Neural cell (in vitro differentiated cells): ENCODE measurements around the gene MCAM. TPM values are rescaled to one million over a fixed set of nuclear protein-coding genes. Genes with fewer than 3 reads are reported as not detected.

Experiments
- H2AFZ ChIP-seq: fragments of 200-600, 300-800 bp; sonication (generic), shearing (Covaris generic); 2 replicates; pipeline ENCODE4 v1.6.0; 2014; ENCODE audit warnings: low read depth, mild to moderate bottlenecking, antibody characterized with exemption, low read length, moderate library complexity
- H3F3A ChIP-seq: fragments of 200-600 bp; shearing (Covaris generic); 2 replicates; pipeline ENCODE4 v1.6.1; 2016; ENCODE audit warnings: mild to moderate bottlenecking, moderate library complexity, mixed read lengths, antibody characterized with exemption, low read length; ENCODE audit not compliant: insufficient read depth, poor library complexity, severe bottlenecking
- H3K27ac ChIP-seq: fragments of 200-600, 300-800 bp; sonication (generic), shearing (Covaris generic); 2 replicates; pipeline ENCODE4 v1.5.1; 2014; ENCODE audit warnings: mild to moderate bottlenecking, low read length, moderate library complexity
- H3K27me3 ChIP-seq: fragments of 300-800, 200-600 bp; sonication (generic), shearing (Covaris generic); 2 replicates; pipeline ENCODE4 v1.6.0; 2014; ENCODE audit warnings: mild to moderate bottlenecking, low read depth, low read length, moderate library complexity; ENCODE audit not compliant: insufficient read depth
- H3K36me3 ChIP-seq: fragments of 300-800, 200-600 bp; sonication (generic), shearing (Covaris generic); 2 replicates; pipeline ENCODE4 v1.5.1; 2014; ENCODE audit warnings: mild to moderate bottlenecking, antibody characterized with exemption, low read length, moderate library complexity; ENCODE audit not compliant: insufficient read depth
- H3K4me2 ChIP-seq: fragments of 300-800, 200-600 bp; sonication (generic), shearing (Covaris generic); 2 replicates; pipeline ENCODE4 v1.6.0; 2014; ENCODE audit warnings: mild to moderate bottlenecking, low read length
- H3K4me3 ChIP-seq: fragments of 300-800, 200-600 bp; sonication (generic), shearing (Covaris generic); 2 replicates; pipeline ENCODE4 v1.5.1; 2014; ENCODE audit warnings: mild to moderate bottlenecking, low read length, moderate library complexity
- H3K79me2 ChIP-seq: fragments of 200-600 bp; shearing (Covaris generic); replicated peaks from 2 replicates; pipeline ENCODE4 v1.6.0; 2014; ENCODE audit warnings: mild to moderate bottlenecking, low read length, moderate library complexity; ENCODE audit not compliant: insufficient read depth
- H3K9ac ChIP-seq: fragments of 300-800, 200-600 bp; sonication (generic), shearing (Covaris generic); 2 replicates; pipeline ENCODE4 v1.6.1; 2016; ENCODE audit warnings: mild to moderate bottlenecking, low read length, mixed read lengths
- H3K9me2 ChIP-seq: fragments of 200-600 bp; shearing (Covaris generic); 2 replicates; pipeline ENCODE4 v1.6.1; 2016; ENCODE audit warnings: mild to moderate bottlenecking, low read length, mixed read lengths; ENCODE audit not compliant: insufficient read depth
- H3K9me3 ChIP-seq: fragments of 200-600, 300-800 bp; sonication (generic), shearing (Covaris generic); 2 replicates; pipeline ENCODE4 v1.6.1; 2016; ENCODE audit warnings: mild to moderate bottlenecking, mixed run types, low read length, moderate library complexity, mixed read lengths
- H4K20me1 ChIP-seq: fragments of 200-600 bp; shearing (Covaris generic); 2 replicates; pipeline ENCODE4 v1.6.1; 2016; ENCODE audit warnings: mild to moderate bottlenecking, mixed run types; ENCODE audit not compliant: insufficient read depth
- CTCF ChIP-seq: fragments of 450-650 bp; IDR thresholded peaks from 2 replicates; pipeline ENCODE4 v1.5.1; 2014; ENCODE audit warnings: antibody characterized with exemption, mild to moderate bottlenecking, moderate library complexity; ENCODE audit not compliant: poor library complexity, severe bottlenecking
- EP300 ChIP-seq: fragments of 450-650 bp; conservative IDR thresholded peaks from 2 replicates; pipeline ENCODE4 v1.6.1; 2014; ENCODE audit warnings: antibody characterized with exemption, mild to moderate bottlenecking, moderate library complexity; ENCODE audit not compliant: poor library complexity, severe bottlenecking
- EZH2 ChIP-seq: fragments of 200-600, 300-800 bp; shearing (Covaris generic), sonication (generic); IDR thresholded peaks from 2 replicates; pipeline ENCODE4 v1.6.1; 2014; ENCODE audit warnings: antibody characterized with exemption, low read length, borderline replicate concordance, mild to moderate bottlenecking; ENCODE audit not compliant: insufficient read depth, poor library complexity, severe bottlenecking
- MXI1 ChIP-seq: fragments of 450-650 bp; conservative IDR thresholded peaks from 2 replicates; pipeline ENCODE4 v1.6.1; 2014; ENCODE audit warnings: antibody characterized with exemption, mild to moderate bottlenecking; ENCODE audit not compliant: poor library complexity, severe bottlenecking
- POLR2AphosphoS5 ChIP-seq: IDR thresholded peaks from 2 replicates; pipeline ENCODE4 v1.6.1; 2012
- RAD21 ChIP-seq: fragments of 450-650 bp; conservative IDR thresholded peaks from 2 replicates; pipeline ENCODE4 v1.6.1; 2014; ENCODE audit warnings: antibody characterized with exemption, mild to moderate bottlenecking, moderate library complexity
- REST ChIP-seq: IDR thresholded peaks from 2 replicates; pipeline ENCODE4 v1.6.1; 2012; ENCODE audit warnings: borderline replicate concordance
- SMC3 ChIP-seq: fragments of 450-650 bp; conservative IDR thresholded peaks from 2 replicates; pipeline ENCODE4 v1.6.1; 2014; ENCODE audit warnings: antibody characterized with exemption, mild to moderate bottlenecking, moderate library complexity; ENCODE audit not compliant: poor library complexity
- TAF1 ChIP-seq: IDR thresholded peaks from 2 replicates; pipeline ENCODE4 v1.6.1; 2012; ENCODE audit warnings: low read depth
- polyA plus RNA-seq: library from polyadenylated mRNA; depleted of rRNA; stranded (reverse); fragments of >200 nt; gene quantifications from 2 replicates; pipeline ENCODE4 v1.2.3, GENCODE V29; 2014

MCAM gene
- polyA plus RNA-seq, 1 donor from 2014 or later: 7.5 TPM

DNA sequence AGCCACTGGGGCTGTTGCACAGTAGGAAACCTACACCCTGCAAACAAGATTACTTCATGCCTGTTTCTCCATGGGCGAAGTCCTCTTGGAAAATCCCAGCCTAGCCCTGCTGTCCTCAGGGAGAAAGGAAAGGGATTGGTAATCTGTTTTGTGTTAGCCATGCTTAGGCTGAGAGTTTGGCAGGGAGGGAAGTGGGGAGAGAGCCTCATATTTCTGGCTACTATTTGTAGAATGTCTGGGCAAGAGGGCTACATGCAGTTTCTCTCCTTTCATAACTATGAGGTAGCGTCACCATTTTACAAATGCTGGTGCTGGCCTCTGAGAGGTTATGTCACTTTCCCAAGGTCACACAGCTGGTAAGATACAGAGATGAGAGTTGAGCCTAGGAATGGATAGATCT is 30.3 kb upstream of the MCAM start (continued):
- TF ChIP-seq REST (no peak), SMC3 (no peak), MXI1 (no peak)

- no peaks in the 10 kb centered on the region for H3K9me3 ChIP-seq
- no peak for TF ChIP-seq REST
- TF ChIP-seq CTCF: no peak
- TF ChIP-seq RAD21: no peak
- no peak for TF ChIP-seq TAF1
- TF ChIP-seq POLR2AphosphoS5: no peak
- TF ChIP-seq SMC3: no peak
- TF ChIP-seq EZH2: no peak
- no peak for TF ChIP-seq MXI1
- TF ChIP-seq EP300: no peak
- H3K9ac ChIP-seq: no peak within 1 kb of the TSS
- no peak within 1 kb of the TSS for H3K27ac ChIP-seq
- H2AFZ ChIP-seq: no peak within 1 kb of the TSS
- no peaks in the 10 kb centered on the region for H3K9me2 ChIP-seq
- no peaks in the 10 kb centered on the region for H3K36me3 ChIP-seq
- no peaks in the 10 kb centered on the region for H3K79me2 ChIP-seq
- H3F3A ChIP-seq: no peaks in the 10 kb centered on the region
- H3K27me3 ChIP-seq: peaks cover 6% of the 10 kb centered on the region
- no peak within 1 kb of the TSS for H3K4me2 ChIP-seq
- no peaks in the 10 kb centered on the region for H4K20me1 ChIP-seq
- no peak within 1 kb of the TSS for H3K4me3 ChIP-seq
Measured at GRCh38 chr11:119346605-119347004, 29.7 kb upstream of the MCAM start, which contains the start of gene MFRP. TSS of gene MFRP (minus strand) at chr11:119346705. CDS start at chr11:119346513, 192 bp downstream.
